GM21381 (cell line): ENCODE results near the gene CLTA.
A peak's percentile ranks its signal among the peaks of the same experiment; 100 is the strongest.
"Not testable (repeated sequence)": the region's sequence is repeated elsewhere in the genome, so short reads cannot be mapped to it uniquely, and the experiment has no call there.

Experiments used
- ATAC-seq: cut with Tn5 transposase; IDR thresholded peaks from one replicate; pipeline ENCODE4 v1.9.1; 2021; ENCODE audit warnings: mild to moderate bottlenecking, moderate library complexity; ENCODE audit not compliant: unreplicated experiment

CLTA gene

GRCh38 chr9:36156116-36156515 lies 34.6 kb upstream of the CLTA start:
- no peak for ATAC-seq

GRCh38 chr9:36158122-36158521 lies 32.6 kb upstream of the CLTA start:
- ATAC-seq, result no peak

- no peak for ATAC-seq
Measured at GRCh38 chr9:36158917-36159316, 31.8 kb upstream of the CLTA start.

- ATAC-seq, result not testable (repeated sequence)
Measured at GRCh38 chr9:36159509-36159908, 31.2 kb upstream of the CLTA start.

GRCh38 chr9:36160126-36160525 lies 30.6 kb upstream of the CLTA start:
- ATAC-seq, result not testable (repeated sequence)

GRCh38 chr9:36161187-36161586 lies 29.5 kb upstream of the CLTA start:
- no peak for ATAC-seq

- ATAC-seq, result no peak
Measured at GRCh38 chr9:36162211-36162738, 28.4 kb upstream of the CLTA start.

- no peak for ATAC-seq
Measured at GRCh38 chr9:36163049-36163785, 27.5 kb upstream of the CLTA start.

GRCh38 chr9:36163786-36164170 lies 26.9 kb upstream of the CLTA start:
- ATAC-seq, result no peak

- ATAC-seq, result no peak
Measured at GRCh38 chr9:36164372-36164771, 26.3 kb upstream of the CLTA start.

- ATAC-seq, result no peak
Measured at GRCh38 chr9:36164989-36165388, 25.7 kb upstream of the CLTA start.

- no peak for ATAC-seq
Measured at GRCh38 chr9:36165826-36166167, 24.9 kb upstream of the CLTA start.

- ATAC-seq, result peak; percentile 83
Measured at GRCh38 chr9:36166168-36166927, 24.4 kb upstream of the CLTA start.

GRCh38 chr9:36169166-36169565 lies 21.6 kb upstream of the CLTA start, which contains the start of gene CCIN:
CCIN (plus strand) TSS chr9:36169388; CDS start chr9:36169503, 115 bp downstream.
- no peak for ATAC-seq

- no peak for ATAC-seq
Measured at GRCh38 chr9:36169708-36170107, 21.0 kb upstream of the CLTA start.

- ATAC-seq, result no peak
Measured at GRCh38 chr9:36170531-36170930, 20.2 kb upstream of the CLTA start.

- no peak for ATAC-seq
Measured at GRCh38 chr9:36173861-36174260, 16.9 kb upstream of the CLTA start.

- ATAC-seq, result no peak
Measured at GRCh38 chr9:36174271-36174670, 16.4 kb upstream of the CLTA start.

- ATAC-seq, result no peak
Measured at GRCh38 chr9:36174731-36175130, 16.0 kb upstream of the CLTA start.

GRCh38 chr9:36175209-36175608 lies 15.5 kb upstream of the CLTA start:
- not testable (repeated sequence) for ATAC-seq

- ATAC-seq, result not testable (repeated sequence)
Measured at GRCh38 chr9:36176496-36176895, 14.2 kb upstream of the CLTA start.

- no peak for ATAC-seq
Measured at GRCh38 chr9:36177571-36177970, 13.2 kb upstream of the CLTA start.
